Measurements from ENCODE around the gene SLC39A10.
"Not testable (repeated sequence)": the region's sequence is repeated elsewhere in the genome, so short reads cannot be mapped to it uniquely, and the experiment has no call there.

The SLC39A10 gene

GRCh38 chr2:195674491-195675221 lies 17.6 kb downstream of the SLC39A10 start:
- no peak for DNase-seq (ENCODE audit: low spot score)

DNA sequence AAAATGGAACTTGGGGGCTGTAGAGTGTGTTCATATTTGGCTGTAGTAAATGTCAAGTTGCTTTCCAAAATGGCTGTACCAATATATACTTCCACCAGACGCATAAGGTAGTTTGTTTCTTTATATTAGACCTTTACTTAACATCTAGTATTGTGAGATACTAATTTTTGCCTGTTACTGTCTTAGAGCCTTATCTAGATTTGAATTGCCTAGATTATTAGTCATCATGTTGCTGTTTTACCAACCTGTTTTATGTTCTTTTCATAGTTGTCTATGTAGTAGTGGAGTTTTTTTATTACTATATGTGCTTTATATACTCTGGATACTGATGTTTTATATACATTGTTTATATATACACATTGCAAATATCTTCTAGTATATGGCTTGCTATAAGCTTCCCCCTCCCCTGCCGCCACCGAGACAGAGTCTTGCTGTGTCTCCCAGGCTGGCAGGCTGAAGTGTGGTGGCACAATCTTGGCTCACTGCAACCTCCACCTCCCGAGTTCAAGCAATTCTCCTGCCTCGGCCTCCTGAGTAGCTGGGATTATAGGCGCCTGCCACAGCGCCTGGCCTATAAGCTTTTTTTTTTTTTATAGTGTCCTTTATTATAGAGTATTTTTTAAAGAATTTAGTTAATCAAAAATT lies 18.9 kb downstream of the SLC39A10 start:
- no peak for DNase-seq (ENCODE audit: low spot score)

DNA sequence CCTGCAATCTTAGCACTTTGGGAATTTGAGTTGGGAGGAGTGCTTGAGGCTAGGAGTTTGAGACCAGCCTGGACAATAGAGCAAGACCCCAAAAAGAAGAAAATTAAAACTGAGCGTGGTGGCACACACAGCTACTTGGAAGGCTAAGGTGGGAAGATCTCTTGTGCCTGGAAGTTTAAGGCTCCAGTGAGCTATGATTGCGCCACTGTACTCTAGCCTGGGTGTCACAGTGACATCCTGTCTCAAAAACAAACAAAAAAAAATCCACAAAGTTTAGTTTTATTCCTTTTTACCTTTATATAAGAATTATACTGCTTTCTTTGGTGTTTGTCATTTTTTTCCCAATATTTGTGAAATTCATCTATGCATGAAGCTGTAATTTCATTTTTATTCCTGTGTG lies 20.3 kb downstream of the SLC39A10 start:
- DNase-seq (ENCODE audit: low spot score), result no peak

GRCh38 chr2:195677884-195678283 lies 20.9 kb downstream of the SLC39A10 start:
- DNase-seq (ENCODE audit: low spot score), result no peak

GRCh38 chr2:195682077-195682476 lies 25.1 kb downstream of the SLC39A10 start:
- DNase-seq (ENCODE audit: low spot score), result no peak

DNA sequence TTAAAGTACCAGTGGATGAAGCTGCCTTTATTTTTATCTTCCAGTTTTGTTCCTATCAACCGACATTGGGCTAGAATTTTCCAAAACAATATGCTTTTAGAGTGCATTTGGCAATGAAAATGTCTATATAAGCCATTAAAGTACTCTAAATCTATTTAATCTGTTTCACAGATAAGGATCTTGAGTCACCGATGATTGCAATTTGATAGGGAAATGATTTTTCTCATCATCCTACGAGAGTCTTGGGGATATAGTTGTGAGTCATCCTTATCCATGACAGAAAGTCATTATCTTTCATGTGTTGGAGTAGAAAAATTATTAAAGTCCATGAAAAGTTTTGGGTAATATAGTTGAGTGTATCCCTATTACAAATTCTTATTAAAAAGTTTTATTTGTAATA lies 26.1 kb downstream of the SLC39A10 start:
- no peak for DNase-seq (ENCODE audit: low spot score)

GRCh38 chr2:195686564-195686963 lies 29.5 kb downstream of the SLC39A10 start:
- no peak for DNase-seq (ENCODE audit: low spot score)

- no peak for DNase-seq (ENCODE audit: low spot score)
Measured at GRCh38 chr2:195687320-195688086, 30.5 kb downstream of the SLC39A10 start.

DNA sequence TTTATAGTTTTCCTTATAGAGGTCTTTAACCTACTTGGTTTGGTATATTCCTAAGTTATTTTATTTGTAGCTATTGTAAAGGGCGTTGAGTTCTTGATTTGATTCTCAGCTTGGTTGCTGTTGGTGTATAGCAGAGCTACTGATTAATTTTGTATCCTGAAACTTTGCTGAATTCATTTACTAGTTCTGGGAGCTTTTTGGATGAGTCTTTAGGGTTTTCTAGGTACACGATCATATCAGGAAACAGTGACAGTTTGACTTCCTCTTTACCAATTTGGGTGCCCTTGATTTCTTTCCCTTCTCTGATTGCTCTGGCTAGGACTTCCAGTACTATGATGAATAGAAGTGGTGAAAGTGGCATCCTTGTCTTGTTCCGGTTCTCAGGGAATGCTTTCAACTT lies 35.5 kb downstream of the SLC39A10 start:
- DNase-seq (ENCODE audit: low spot score), result not testable (repeated sequence)

DNA sequence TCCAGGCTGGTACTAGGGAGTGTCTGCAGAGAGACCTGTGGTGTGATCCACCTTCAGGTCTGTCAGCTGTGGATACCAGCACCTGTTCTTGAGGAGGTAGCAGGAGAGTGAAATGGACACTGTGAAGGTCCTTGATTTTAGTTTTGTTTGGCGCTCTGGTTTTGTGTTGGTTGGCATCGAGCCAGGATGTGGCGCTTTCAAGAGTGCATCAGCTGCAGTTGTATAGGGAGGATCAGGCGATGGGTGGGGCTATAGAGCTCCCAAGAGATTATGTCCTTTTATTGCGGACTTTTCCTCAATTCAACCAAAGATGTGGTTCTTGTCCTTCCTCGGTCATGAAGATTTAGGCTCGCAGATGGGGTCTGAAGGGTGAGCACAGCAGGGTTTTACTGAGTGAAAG lies 37.5 kb downstream of the SLC39A10 start:
- no peak for DNase-seq (ENCODE audit: low spot score)

GRCh38 chr2:195695002-195695631 lies 38.1 kb downstream of the SLC39A10 start:
- DNase-seq (ENCODE audit: low spot score), result no peak

GRCh38 chr2:195696012-195696411 lies 39.0 kb downstream of the SLC39A10 start:
- DNase-seq (ENCODE audit: low spot score), result no peak

GRCh38 chr2:195697681-195698220 lies 40.7 kb downstream of the SLC39A10 start:
- DNase-seq (ENCODE audit: low spot score), result no peak

GRCh38 chr2:195700480-195700879 lies 43.5 kb downstream of the SLC39A10 start:
- DNase-seq (ENCODE audit: low spot score), result no peak

- no peak for DNase-seq (ENCODE audit: low spot score)
Measured at GRCh38 chr2:195706161-195706900, 49.3 kb downstream of the SLC39A10 start.

DNA sequence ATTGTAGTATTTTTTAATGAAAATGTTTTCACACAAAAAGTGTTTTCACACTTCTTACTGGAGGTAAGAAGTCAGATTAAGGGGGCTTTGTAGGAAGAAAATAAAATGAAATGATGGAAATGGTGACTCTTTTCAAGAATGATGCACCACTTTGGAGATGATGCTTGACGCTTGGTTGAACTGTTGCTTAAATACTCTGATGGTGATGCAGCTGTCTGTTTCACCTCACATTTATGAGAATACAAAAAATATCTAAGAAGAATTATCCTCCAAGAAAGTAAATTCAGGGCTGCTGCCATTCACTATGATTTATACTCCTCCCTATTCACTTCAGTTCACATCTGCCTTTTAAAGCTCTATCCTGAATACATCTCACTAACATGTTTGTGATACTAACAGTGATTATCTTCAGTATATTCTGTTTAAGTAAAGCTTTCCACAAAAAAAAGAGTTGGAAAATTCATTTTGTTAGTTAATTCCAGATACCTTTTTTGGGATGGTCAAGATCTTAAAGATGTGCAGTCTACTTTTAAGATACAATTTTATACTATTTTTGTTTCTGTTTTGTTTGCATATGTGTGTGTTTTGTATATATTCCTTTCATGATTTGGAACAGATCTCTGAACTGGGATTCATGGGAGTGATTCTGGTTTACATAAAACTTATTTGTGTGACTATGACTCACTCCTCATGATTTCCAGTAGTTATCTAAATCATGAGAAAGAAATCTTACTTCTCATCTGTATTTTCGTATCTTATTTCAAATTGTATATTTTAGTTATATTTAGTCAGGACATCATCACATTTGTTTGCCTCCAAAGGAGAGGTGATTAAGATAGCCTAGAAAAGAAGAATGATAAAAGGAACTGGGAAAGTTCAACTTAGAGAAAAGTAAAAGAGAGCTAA lies 53.1 kb downstream of the SLC39A10 start:
- DNase-seq (ENCODE audit: low spot score), result no peak

DNA sequence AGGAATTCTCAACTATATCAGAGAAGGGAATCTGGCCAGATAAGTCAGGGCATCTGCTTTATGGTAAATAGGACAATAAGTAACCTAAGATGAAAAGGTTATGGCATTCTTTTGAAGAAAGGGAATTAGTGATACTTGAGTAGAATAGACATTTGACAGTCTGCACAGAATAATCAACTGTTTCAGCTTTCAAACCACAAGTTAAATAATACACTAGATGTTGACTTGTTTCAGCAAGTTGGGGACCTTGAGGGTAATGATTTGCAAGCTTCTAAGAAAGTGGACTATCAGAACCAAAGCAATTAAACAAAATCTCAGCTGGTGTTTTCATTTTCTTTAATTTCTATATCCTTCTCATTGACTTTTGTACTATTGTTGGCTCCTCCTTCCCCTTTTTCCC lies 54.5 kb downstream of the SLC39A10 start:
- no peak for DNase-seq (ENCODE audit: low spot score)

- DNase-seq (ENCODE audit: low spot score), result no peak
Measured at GRCh38 chr2:195716466-195716865, 59.4 kb downstream of the SLC39A10 start.

- DNase-seq (ENCODE audit: low spot score), result no peak
Measured at GRCh38 chr2:195721042-195721441, 64.0 kb downstream of the SLC39A10 start.

GRCh38 chr2:195722075-195722474 lies 65.0 kb downstream of the SLC39A10 start:
- no peak for DNase-seq (ENCODE audit: low spot score)
